ENCODE data around the gene APLP2.
A peak's percentile ranks its signal among the peaks of the same experiment; 100 is the strongest.

Gene APLP2

DNA sequence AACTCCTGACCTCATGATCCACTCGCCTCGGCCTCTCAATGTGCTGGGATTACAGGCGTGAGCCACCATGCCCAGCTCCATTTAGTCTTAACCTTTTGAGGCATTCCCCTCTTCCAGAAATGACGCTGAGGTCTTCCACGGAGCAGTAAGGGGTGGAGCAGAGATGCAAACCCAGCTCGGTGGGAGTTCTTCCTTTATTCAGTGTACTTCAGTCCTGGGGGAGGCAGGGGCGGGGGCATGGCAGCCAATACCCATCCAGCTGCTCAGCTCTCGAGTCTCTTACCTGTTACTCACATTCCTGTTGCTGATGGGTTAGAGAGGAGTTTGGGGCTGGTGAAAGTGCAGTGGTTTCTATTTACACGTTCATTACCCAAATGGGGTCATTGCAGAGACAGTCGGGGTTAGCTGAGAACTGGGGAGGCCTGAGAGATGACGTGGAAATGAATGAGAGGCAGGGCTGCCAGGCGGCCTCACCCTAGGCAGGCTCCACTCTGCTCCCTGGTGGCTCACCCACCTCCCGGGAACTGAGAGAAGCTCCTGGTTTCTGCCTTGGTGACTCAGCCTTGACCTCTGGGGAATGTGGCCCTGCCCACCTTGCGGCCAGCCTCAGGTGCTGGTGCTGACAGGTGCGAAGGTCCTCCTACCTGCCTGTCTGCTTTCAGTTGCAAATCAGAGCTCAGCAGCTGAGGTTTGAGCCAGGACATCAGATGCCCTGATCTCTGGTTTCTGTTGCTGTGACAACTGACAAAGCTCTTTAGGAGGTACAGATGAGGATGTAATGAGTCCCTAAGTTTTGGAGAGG is 76.5 kb downstream of the APLP2 start:
- H3K9me2 ChIP-seq (replicated peaks; ENCODE audit: insufficient read depth, low read length) = no peaks in the 10 kb centered on the region
- H3K4me3 ChIP-seq (ENCODE audit: insufficient read depth, low read length, poor library complexity, severe bottlenecking) = no peak overlapping the region
- no peaks in the 10 kb centered on the region for H3K27me3 ChIP-seq (ENCODE audit: low read length)
- peak overlapping the region; percentile 23 for H3K4me2 ChIP-seq (ENCODE audit: low read depth, low read length, poor library complexity, severe bottlenecking)
- no peak overlapping the region for H3K9ac ChIP-seq (ENCODE audit: low read length)
- no peaks in the 10 kb centered on the region for H3K9me3 ChIP-seq (ENCODE audit: insufficient read depth, low read length)
- no peak for TF ChIP-seq EZH2phosphoT487 (conservative IDR thresholded peaks at IDR 0.05; ENCODE audit: low read length)
- TF ChIP-seq, protein P1, sequence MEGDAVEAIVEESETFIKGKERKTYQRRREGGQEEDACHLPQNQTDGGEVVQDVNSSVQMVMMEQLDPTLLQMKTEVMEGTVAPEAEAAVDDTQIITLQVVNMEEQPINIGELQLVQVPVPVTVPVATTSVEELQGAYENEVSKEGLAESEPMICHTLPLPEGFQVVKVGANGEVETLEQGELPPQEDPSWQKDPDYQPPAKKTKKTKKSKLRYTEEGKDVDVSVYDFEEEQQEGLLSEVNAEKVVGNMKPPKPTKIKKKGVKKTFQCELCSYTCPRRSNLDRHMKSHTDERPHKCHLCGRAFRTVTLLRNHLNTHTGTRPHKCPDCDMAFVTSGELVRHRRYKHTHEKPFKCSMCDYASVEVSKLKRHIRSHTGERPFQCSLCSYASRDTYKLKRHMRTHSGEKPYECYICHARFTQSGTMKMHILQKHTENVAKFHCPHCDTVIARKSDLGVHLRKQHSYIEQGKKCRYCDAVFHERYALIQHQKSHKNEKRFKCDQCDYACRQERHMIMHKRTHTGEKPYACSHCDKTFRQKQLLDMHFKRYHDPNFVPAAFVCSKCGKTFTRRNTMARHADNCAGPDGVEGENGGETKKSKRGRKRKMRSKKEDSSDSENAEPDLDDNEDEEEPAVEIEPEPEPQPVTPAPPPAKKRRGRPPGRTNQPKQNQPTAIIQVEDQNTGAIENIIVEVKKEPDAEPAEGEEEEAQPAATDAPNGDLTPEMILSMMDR (IDR thresholded peaks at IDR 0.05; ENCODE audit: insufficient read depth, low read length, poor library complexity, severe bottlenecking) = no peak
- no peak overlapping the region for H2AFZ ChIP-seq (ENCODE audit: low read depth, low read length, severe bottlenecking)
- no peaks in the 10 kb centered on the region for H3K79me2 ChIP-seq (ENCODE audit: insufficient read depth, low read length)
- peaks cover 39% of the 10 kb centered on the region for H3F3A ChIP-seq (ENCODE audit: insufficient read depth)
- no peaks in the 10 kb centered on the region for H4K20me1 ChIP-seq (ENCODE audit: low read depth, low read length)
- peak overlapping the region; percentile 73 for H3K27ac ChIP-seq (ENCODE audit: low read depth, low read length)
- H3K36me3 ChIP-seq (ENCODE audit: low read length) = no peaks in the 10 kb centered on the region

DNA sequence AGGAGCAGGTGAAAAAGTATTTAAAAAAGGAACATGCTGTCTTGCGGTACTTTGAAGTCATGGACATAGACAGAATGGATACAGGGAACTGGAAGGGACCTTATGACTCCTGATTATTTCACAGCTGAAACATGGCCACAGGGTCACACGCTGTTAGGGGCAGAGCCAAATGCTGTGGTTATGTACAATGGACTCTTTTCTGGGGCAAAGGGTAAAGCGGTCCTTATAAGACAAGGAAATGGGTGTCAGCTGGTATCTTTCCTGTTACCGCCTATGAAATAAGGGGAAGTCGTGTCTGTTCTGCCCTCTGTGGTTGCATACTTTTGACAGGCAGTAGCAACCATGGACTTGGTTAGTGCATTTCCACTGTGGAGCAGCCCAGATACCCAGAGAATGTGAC is 77.1 kb downstream of the APLP2 start:
- Histone ChIP-seq H3K9me2 (replicated peaks; ENCODE audit: insufficient read depth, low read length) (no peaks in the 10 kb centered on the region), H3K9ac (ENCODE audit: low read length) (no peak overlapping the region), H3F3A (ENCODE audit: insufficient read depth) (peaks cover 46% of the 10 kb centered on the region), H3K27ac (ENCODE audit: low read depth, low read length) (peak overlapping the region; percentile 73), H3K36me3 (ENCODE audit: low read length) (no peaks in the 10 kb centered on the region), H3K4me3 (ENCODE audit: insufficient read depth, low read length, poor library complexity, severe bottlenecking) (no peak overlapping the region), H3K27me3 (ENCODE audit: low read length) (no peaks in the 10 kb centered on the region), H3K79me2 (ENCODE audit: insufficient read depth, low read length) (no peaks in the 10 kb centered on the region), H4K20me1 (ENCODE audit: low read depth, low read length) (no peaks in the 10 kb centered on the region), H3K9me3 (ENCODE audit: insufficient read depth, low read length) (no peaks in the 10 kb centered on the region), H2AFZ (ENCODE audit: low read depth, low read length, severe bottlenecking) (no peak overlapping the region), H3K4me2 (ENCODE audit: low read depth, low read length, poor library complexity, severe bottlenecking) (peak overlapping the region; percentile 23)
- TF ChIP-seq, protein P1 (IDR thresholded peaks at IDR 0.05; ENCODE audit: insufficient read depth, low read length, poor library complexity, severe bottlenecking) = no peak
- TF ChIP-seq EZH2phosphoT487 (conservative IDR thresholded peaks at IDR 0.05; ENCODE audit: low read length) = no peak

GRCh38 chr11:130148796-130149326 is 79.2 kb downstream of the APLP2 start:
- H3K4me2 ChIP-seq (ENCODE audit: low read depth, low read length, poor library complexity, severe bottlenecking) = peak overlapping the region; percentile 79
- peak overlapping the region; percentile 99 for H3K27ac ChIP-seq (ENCODE audit: low read depth, low read length)
- H3K79me2 ChIP-seq (ENCODE audit: insufficient read depth, low read length) = no peaks in the 10 kb centered on the region
- peaks cover 59% of the 10 kb centered on the region for H3F3A ChIP-seq (ENCODE audit: insufficient read depth)
- no peak overlapping the region for H3K9ac ChIP-seq (ENCODE audit: low read length)
- no peak overlapping the region for H3K4me3 ChIP-seq (ENCODE audit: insufficient read depth, low read length, poor library complexity, severe bottlenecking)
- no peaks in the 10 kb centered on the region for H3K9me3 ChIP-seq (ENCODE audit: insufficient read depth, low read length)
- TF ChIP-seq, protein P1 (IDR thresholded peaks at IDR 0.05; ENCODE audit: insufficient read depth, low read length, poor library complexity, severe bottlenecking) = no peak
- TF ChIP-seq EZH2phosphoT487 (conservative IDR thresholded peaks at IDR 0.05; ENCODE audit: low read length) = no peak
- H4K20me1 ChIP-seq (ENCODE audit: low read depth, low read length) = no peaks in the 10 kb centered on the region
- H2AFZ ChIP-seq (ENCODE audit: low read depth, low read length, severe bottlenecking) = no peak overlapping the region
- no peaks in the 10 kb centered on the region for H3K9me2 ChIP-seq (replicated peaks; ENCODE audit: insufficient read depth, low read length)
- no peaks in the 10 kb centered on the region for H3K27me3 ChIP-seq (ENCODE audit: low read length)
- no peaks in the 10 kb centered on the region for H3K36me3 ChIP-seq (ENCODE audit: low read length)
